Astrocyte (in vitro differentiated cells and primary cell): Measurements from ENCODE around the gene RHNO1. TPM values are rescaled to one million over a fixed set of nuclear protein-coding genes. Genes with fewer than 3 reads are reported as not detected.

ENCODE experiments used
- DNase-seq: peaks from one replicate; pipeline ENCODE4 v3.0.0-alpha.2; 2010; ENCODE audit warnings: low read depth
- FAIRE-seq: peaks from 2 replicates; lab custom pipeline; 2011; peaks lifted over from hg19 to GRCh38; lab: Jason Lieb, UNC
- H2AFZ ChIP-seq: 2 replicates; pipeline ENCODE4 v1.6.0; 2012; ENCODE audit warnings: low read depth, low read length, inconsistent platforms
- H3K27ac ChIP-seq: 2 replicates; pipeline ENCODE4 v1.5.1; 2011; ENCODE audit warnings: low read depth, low read length, inconsistent platforms
- H3K27me3 ChIP-seq: 2 replicates; pipeline ENCODE4 v1.6.0; 2011; ENCODE audit warnings: low read length, inconsistent platforms; ENCODE audit not compliant: insufficient read depth
- H3K36me3 ChIP-seq: 2 replicates; pipeline ENCODE4 v1.5.1; 2011; ENCODE audit warnings: low read length, inconsistent platforms; ENCODE audit not compliant: insufficient read depth
- H3K4me1 ChIP-seq: 2 replicates; pipeline ENCODE4 v1.5.1; 2011; ENCODE audit warnings: low read length, inconsistent platforms; ENCODE audit not compliant: insufficient read depth
- H3K4me2 ChIP-seq: 2 replicates; pipeline ENCODE4 v1.6.0; 2012; ENCODE audit warnings: low read length, inconsistent platforms
- H3K4me3 ChIP-seq: 2 replicates; pipeline ENCODE4 v1.5.1; 2011; ENCODE audit warnings: low read depth, mild to moderate bottlenecking, low read length, inconsistent platforms; ENCODE audit not compliant: insufficient read depth
- H3K79me2 ChIP-seq: 2 replicates; pipeline ENCODE4 v1.6.0; 2012; ENCODE audit warnings: mild to moderate bottlenecking, low read length, inconsistent platforms; ENCODE audit not compliant: insufficient read depth
- H3K9ac ChIP-seq: 2 replicates; pipeline ENCODE4 v1.6.0; 2012; ENCODE audit warnings: mild to moderate bottlenecking, low read length, inconsistent platforms
- H3K9me3 ChIP-seq: 2 replicates; pipeline ENCODE4 v1.5.1; 2012; ENCODE audit warnings: low read depth, mild to moderate bottlenecking, low read length, inconsistent platforms; ENCODE audit not compliant: insufficient read depth
- H4K20me1 ChIP-seq: 2 replicates; pipeline ENCODE4 v1.6.0; 2012; ENCODE audit warnings: low read length, inconsistent platforms; ENCODE audit not compliant: insufficient read depth
- H3K27ac Mint-ChIP-seq: one replicate; pipeline ENCODE4 v1.8.0; 2021; ENCODE audit warnings: mild to moderate bottlenecking, mixed read lengths; ENCODE audit not compliant: unreplicated experiment
- H3K27me3 Mint-ChIP-seq: one replicate; pipeline ENCODE4 v1.8.0; 2021; ENCODE audit warnings: low read depth, mixed read lengths; ENCODE audit not compliant: unreplicated experiment
- H3K36me3 Mint-ChIP-seq: one replicate; pipeline ENCODE4 v1.8.0; 2021; ENCODE audit warnings: low read depth, mixed read lengths; ENCODE audit not compliant: unreplicated experiment
- H3K4me1 Mint-ChIP-seq: one replicate; pipeline ENCODE4 v1.8.0; 2021; ENCODE audit warnings: low read depth, mixed read lengths; ENCODE audit not compliant: unreplicated experiment
- H3K4me3 Mint-ChIP-seq: one replicate; pipeline ENCODE4 v1.8.0; 2021; ENCODE audit warnings: mild to moderate bottlenecking, moderate library complexity, mixed read lengths; ENCODE audit not compliant: unreplicated experiment
- H3K9me3 Mint-ChIP-seq: one replicate; pipeline ENCODE4 v1.8.0; 2021; ENCODE audit warnings: mild to moderate bottlenecking, mixed read lengths; ENCODE audit not compliant: unreplicated experiment
- EZH2 ChIP-seq: IDR thresholded peaks from 2 replicates; pipeline ENCODE4 v1.6.1; 2012; ENCODE audit warnings: mild to moderate bottlenecking, low read length, inconsistent platforms; ENCODE audit not compliant: insufficient read depth
- total RNA-seq: library from RNA; stranded (reverse); gene quantifications from 2 replicates; pipeline ENCODE4 v1.2.1, GENCODE V29; 2021
- TF ChIP-seq, protein P1 (sequence below): IDR thresholded peaks from 2 replicates; pipeline ENCODE4 v1.5.1; 2011; ENCODE audit warnings: low read depth, mild to moderate bottlenecking, inconsistent platforms, low read length, moderate library complexity; ENCODE audit not compliant: insufficient read depth

RHNO1 gene
- total RNA-seq, 1 donor from 2014 or later: 15.0 TPM

DNA sequence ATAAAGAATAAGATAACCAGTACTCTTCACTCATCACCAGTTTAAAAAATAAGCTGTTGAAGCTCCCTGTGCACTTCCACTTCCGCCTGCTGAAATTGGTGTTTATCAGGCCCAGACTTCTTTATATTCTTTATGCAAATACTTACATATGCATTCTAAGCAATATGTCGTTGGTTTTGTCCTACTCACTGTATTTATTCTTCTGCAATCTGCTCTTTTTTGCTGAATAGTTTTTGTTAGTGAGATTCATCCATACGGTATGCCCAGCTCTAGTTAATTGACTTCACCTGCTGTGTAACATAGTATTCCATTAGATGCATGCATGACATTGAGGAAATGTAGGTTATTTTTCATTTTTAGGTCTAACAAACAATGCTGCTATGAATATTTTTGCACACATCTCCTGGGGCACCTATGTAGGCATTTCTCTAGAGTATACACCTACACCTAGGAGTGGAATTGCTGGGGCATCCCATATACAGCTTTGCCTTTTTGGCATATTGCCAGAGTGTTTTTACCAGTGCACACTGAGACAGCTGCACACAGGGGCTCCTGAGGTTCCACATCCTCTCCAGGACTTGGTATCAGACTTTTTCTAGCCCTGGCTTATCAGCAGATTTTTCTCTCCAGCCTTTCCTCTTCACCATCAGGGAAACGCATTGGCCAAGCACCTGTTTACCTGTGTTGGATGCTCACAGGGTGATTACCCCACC lies 41.2 kb upstream of the RHNO1 start:
- FAIRE-seq (no peak), DNase-seq (no peak)
- Histone ChIP-seq H3K36me3 (no peaks in the 10 kb centered on the region), H2AFZ (no peak overlapping the region), H3K27ac (no peak overlapping the region), H3K4me1 (peaks cover 19% of the 10 kb centered on the region), H3K4me3 (no peak overlapping the region), H4K20me1 (no peaks in the 10 kb centered on the region), H3K4me2 (no peak overlapping the region), H3K9ac (no peak overlapping the region), H3K9me3 (no peaks in the 10 kb centered on the region), H3K27me3 (no peaks in the 10 kb centered on the region), H3K79me2 (no peaks in the 10 kb centered on the region)
- H3K9me3 Mint-ChIP-seq: peaks cover 1% of the 10 kb centered on the region
- H3K36me3 Mint-ChIP-seq: peaks cover 7% of the 10 kb centered on the region
- peaks cover 14% of the 10 kb centered on the region for H3K4me1 Mint-ChIP-seq
- no peaks in the 10 kb centered on the region for H3K27me3 Mint-ChIP-seq
- no peak overlapping the region for H3K27ac Mint-ChIP-seq
- H3K4me3 Mint-ChIP-seq: no peak overlapping the region
- TF ChIP-seq, protein P1, sequence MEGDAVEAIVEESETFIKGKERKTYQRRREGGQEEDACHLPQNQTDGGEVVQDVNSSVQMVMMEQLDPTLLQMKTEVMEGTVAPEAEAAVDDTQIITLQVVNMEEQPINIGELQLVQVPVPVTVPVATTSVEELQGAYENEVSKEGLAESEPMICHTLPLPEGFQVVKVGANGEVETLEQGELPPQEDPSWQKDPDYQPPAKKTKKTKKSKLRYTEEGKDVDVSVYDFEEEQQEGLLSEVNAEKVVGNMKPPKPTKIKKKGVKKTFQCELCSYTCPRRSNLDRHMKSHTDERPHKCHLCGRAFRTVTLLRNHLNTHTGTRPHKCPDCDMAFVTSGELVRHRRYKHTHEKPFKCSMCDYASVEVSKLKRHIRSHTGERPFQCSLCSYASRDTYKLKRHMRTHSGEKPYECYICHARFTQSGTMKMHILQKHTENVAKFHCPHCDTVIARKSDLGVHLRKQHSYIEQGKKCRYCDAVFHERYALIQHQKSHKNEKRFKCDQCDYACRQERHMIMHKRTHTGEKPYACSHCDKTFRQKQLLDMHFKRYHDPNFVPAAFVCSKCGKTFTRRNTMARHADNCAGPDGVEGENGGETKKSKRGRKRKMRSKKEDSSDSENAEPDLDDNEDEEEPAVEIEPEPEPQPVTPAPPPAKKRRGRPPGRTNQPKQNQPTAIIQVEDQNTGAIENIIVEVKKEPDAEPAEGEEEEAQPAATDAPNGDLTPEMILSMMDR: no peak
- no peak for TF ChIP-seq EZH2

- FAIRE-seq: no peak
- no peak overlapping the region for H3K4me2 ChIP-seq
- no peaks in the 10 kb centered on the region for H3K27me3 ChIP-seq
- Mint-ChIP-seq H3K36me3 (peaks cover 6% of the 10 kb centered on the region), H3K9me3 (peaks cover under 1% of the 10 kb centered on the region), H3K4me3 (no peak overlapping the region), H3K27me3 (no peaks in the 10 kb centered on the region), H3K4me1 (peaks cover 14% of the 10 kb centered on the region), H3K27ac (no peak overlapping the region)
- no peak overlapping the region for H2AFZ ChIP-seq
- no peak overlapping the region for H3K27ac ChIP-seq
- DNase-seq: no peak
- no peak overlapping the region for H3K9ac ChIP-seq
- TF ChIP-seq, protein P1: no peak
- TF ChIP-seq EZH2: no peak
- H3K9me3 ChIP-seq: no peaks in the 10 kb centered on the region
- no peaks in the 10 kb centered on the region for H4K20me1 ChIP-seq
- no peak overlapping the region for H3K4me3 ChIP-seq
- H3K4me1 ChIP-seq: peaks cover 19% of the 10 kb centered on the region
- H3K36me3 ChIP-seq: no peaks in the 10 kb centered on the region
- H3K79me2 ChIP-seq: no peaks in the 10 kb centered on the region
Observed at GRCh38 chr12:2836574-2836973, 40.4 kb upstream of the RHNO1 start.

- no peak overlapping the region for H3K27ac Mint-ChIP-seq
- H3K36me3 Mint-ChIP-seq: peaks cover 7% of the 10 kb centered on the region
- Histone ChIP-seq H3K9me3 (no peaks in the 10 kb centered on the region), H3K4me2 (no peak overlapping the region), H2AFZ (no peak overlapping the region), H3K4me3 (no peak overlapping the region), H3K79me2 (no peaks in the 10 kb centered on the region), H3K36me3 (no peaks in the 10 kb centered on the region), H3K9ac (no peak overlapping the region), H4K20me1 (no peaks in the 10 kb centered on the region), H3K27ac (no peak overlapping the region), H3K27me3 (no peaks in the 10 kb centered on the region), H3K4me1 (peaks cover 12% of the 10 kb centered on the region)
- peaks cover 13% of the 10 kb centered on the region for H3K4me1 Mint-ChIP-seq
- H3K4me3 Mint-ChIP-seq: no peak overlapping the region
- TF ChIP-seq EZH2: no peak
- TF ChIP-seq, protein P1: no peak
- H3K27me3 Mint-ChIP-seq: no peaks in the 10 kb centered on the region
- no peak for FAIRE-seq
- DNase-seq: no peak
- no peaks in the 10 kb centered on the region for H3K9me3 Mint-ChIP-seq
Observed at GRCh38 chr12:2841056-2841650, 35.9 kb upstream of the RHNO1 start.
